ENCODE measurements around the gene SNAP25. TPM values are rescaled to one million over a fixed set of nuclear protein-coding genes. Genes with fewer than 3 reads are reported as not detected.

The SNAP25 gene
- total and polyA plus RNA-seq, 9 of the 15 experiments (the other 6 are each of a cell fraction or from before 2014, with no cell fraction given) = 0.07 TPM; not detected in 8

- TF ChIP-seq ARID3B (CRISPR knock-in tag; IDR thresholded peaks at IDR 0.05; ENCODE audit: borderline replicate concordance) = no peak
- TF ChIP-seq RHOXF2B (CRISPR knock-in tag; conservative IDR thresholded peaks at IDR 0.05) = no peak
- TF ChIP-seq TRIM25 (IDR thresholded peaks at IDR 0.05; ENCODE audit: borderline replicate concordance) = no peak
- TF ChIP-seq PHF8 (IDR thresholded peaks at IDR 0.05; ENCODE audit: borderline replicate concordance, low read length) = no peak
- TF ChIP-seq FUS (optimal IDR thresholded peaks at IDR 0.05; ENCODE audit: low read depth, low read length) = no peak
- no peak for TF ChIP-seq HIVEP1 (CRISPR knock-in tag; IDR thresholded peaks at IDR 0.05)
- TF ChIP-seq SUPT5H (IDR thresholded peaks at IDR 0.05) = no peak
These were observed 45.5 kb upstream of the SNAP25 start (continued) for GRCh38 chr20:10172998-10173655.

GRCh38 chr20:10174400-10174799 lies 44.2 kb upstream of the SNAP25 start:
- in situ Hi-C loops (cut with MboI) = no loop called here
- Histone ChIP-seq H3K4me1 (replicated peaks in 1 of 2; ENCODE audit: control insufficient read depth in 2 of 2, insufficient read depth in 2 of 2, low read length in 2 of 2) (no peaks in the 10 kb centered on the region; a peak in 1 of 5 replicates), H3K79me2 (ENCODE audit: control insufficient read depth, insufficient read depth, low read length) (no peaks in the 10 kb centered on the region), H3K27me3 (ENCODE audit: control insufficient read depth in 2 of 2, insufficient read depth in 2 of 2, low read length in 2 of 2) (no peaks in the 10 kb centered on the region), H3K36me3 (ENCODE audit: control insufficient read depth, insufficient read depth, low read length) (no peaks in the 10 kb centered on the region), H3K9me1 (ENCODE audit: control insufficient read depth, insufficient read depth, low read length) (no peaks in the 10 kb centered on the region), H3K9ac (ENCODE audit: insufficient read depth in 1 of 2, low read depth in 2 of 2, low read length in 2 of 2) (no peak overlapping the region), H3K27ac (ENCODE audit: extremely low read depth, low read depth, low read length) (no peak overlapping the region), H3K9me3 (replicated peaks; ENCODE audit: control insufficient read depth, insufficient read depth, low read depth, low read length) (no peaks in the 10 kb centered on the region), H3K4me3 (no peak overlapping the region), H4K20me1 (replicated peaks; ENCODE audit: control insufficient read depth, insufficient read depth, low read length) (no peaks in the 10 kb centered on the region), H3K4me2 (ENCODE audit: insufficient read depth, low read length) (no peak overlapping the region), H2AFZ (ENCODE audit: low read depth, low read length) (no peak overlapping the region)
- ATAC-seq (no peak), FAIRE-seq (no peak), DNase-seq (ENCODE audit: extremely low read depth in 1 of 4, low spot score in 3 of 4) (no peak)
- ChIA-PET CTCF (ENCODE audit: low intra/inter-chr PET ratio) (no interaction called here), POLR2A (no interaction called here)
- no TSS peak for BruUV-seq (replicated peaks)
- TF ChIP-seq RBM34 (IDR thresholded peaks at IDR 0.05; ENCODE audit: borderline replicate concordance, insufficient read depth, low read length) (no peak), ZNF384 (IDR thresholded peaks at IDR 0.05; ENCODE audit: low read depth, low read length) (no peak), AFF1 (IDR thresholded peaks at IDR 0.05; ENCODE audit: low read depth in 1 of 2, partially characterized antibody in 2 of 2) (no peak), RBFOX2 (IDR thresholded peaks at IDR 0.05; ENCODE audit: low read depth, low read length) (no peak)
- intact Hi-C loops (cut with micrococcal nuclease) = no loop called here
- 0% methylated on average over 1 of the region's 1 CpG for WGBS (ENCODE audit: insufficient coverage, low coverage, missing lambda C conversion rate)
